IMR-90 (cell line): Measurements from ENCODE around the gene RNF182. TPM values are rescaled to one million over a fixed set of nuclear protein-coding genes. Genes with fewer than 3 reads are reported as not detected.
A peak's percentile ranks its signal among the peaks of the same experiment; 100 is the strongest.

Experiments
- ATAC-seq: fragments of 200-7000 bp; cut with Tn5 transposase; 2 replicates; pipeline ENCODE4 v1.9.1; 2020; ENCODE audit warnings: low read depth, mild to moderate bottlenecking, moderate library complexity
- BruUV-seq: library from RNA; stranded (reverse); fragments of 400-500 nt; replicated peaks from 2 replicates; lab custom pipeline; 2021; lab: Mats Ljungman, UMichigan
- CTCF ChIA-PET: fragments of 300-600 bp; formaldehyde crosslinking; extraction: SDS; loops from one replicate; lab custom pipeline; 2021; ENCODE audit warnings: antibody characterized with exemption; lab: Yijun Ruan, JAX
- POLR2A ChIA-PET: fragments of 300-600 bp; sonication (Branson Sonifier 250); formaldehyde crosslinking; loops from one replicate; lab custom pipeline; 2022; ENCODE audit warnings: antibody characterized with exemption; ENCODE audit not compliant: unreplicated experiment; lab: Charles Lee
- DNase-seq: peaks from one replicate; pipeline ENCODE4 v3.0.0; 2013
- H2AFZ ChIP-seq: replicated peaks from 2 replicates; pipeline ENCODE3; 2013; ENCODE audit warnings: low read length, mild to moderate bottlenecking; ENCODE audit not compliant: poor library complexity
- H2AK5ac ChIP-seq: 2 replicates; pipeline ENCODE4 v1.6.1; 2013; ENCODE audit warnings: low read depth, low read length, inconsistent platforms
- H2AK9ac ChIP-seq: replicated peaks from 2 replicates; pipeline ENCODE3; 2013; ENCODE audit warnings: mild to moderate bottlenecking, low read depth, low read length, moderate library complexity; ENCODE audit not compliant: poor library complexity
- H2BK120ac ChIP-seq: 2 replicates; pipeline ENCODE4 v1.6.1; 2013; ENCODE audit warnings: low read depth, low read length, inconsistent platforms
- H2BK15ac ChIP-seq: 3 replicates; pipeline ENCODE4 v1.6.1; 2013; ENCODE audit warnings: low read depth, low read length, inconsistent platforms
- H2BK20ac ChIP-seq: 2 replicates; pipeline ENCODE4 v1.6.1; 2013; ENCODE audit warnings: low read depth, mild to moderate bottlenecking, inconsistent platforms, low read length, moderate library complexity
- H2BK5ac ChIP-seq: 2 replicates; pipeline ENCODE4 v1.6.1; 2013; ENCODE audit warnings: mild to moderate bottlenecking, low read depth, low read length, inconsistent platforms; ENCODE audit not compliant: poor library complexity, severe bottlenecking
- H3K14ac ChIP-seq: replicated peaks from 2 replicates; pipeline ENCODE4 v1.6.1; 2013; ENCODE audit warnings: low read depth, low read length, inconsistent platforms
- H3K18ac ChIP-seq: 2 replicates; pipeline ENCODE4 v1.6.1; 2013; ENCODE audit warnings: low read depth, low read length, control low read depth
- H3K23ac ChIP-seq: 2 replicates; pipeline ENCODE4 v1.6.1; 2013; ENCODE audit warnings: low read depth, low read length, inconsistent platforms
- H3K27ac ChIP-seq: 2 replicates; pipeline ENCODE4 v1.5.1; 2013; ENCODE audit warnings: mild to moderate bottlenecking, control low read depth, low read length; ENCODE audit not compliant: insufficient read depth
- H3K27me3 ChIP-seq: 2 replicates; pipeline ENCODE4 v1.6.1; 2013; ENCODE audit warnings: low read length; ENCODE audit not compliant: control insufficient read depth, insufficient read depth
- H3K36me3 ChIP-seq: 2 replicates; pipeline ENCODE4 v1.6.1; 2013; ENCODE audit warnings: low read length, mixed read lengths; ENCODE audit not compliant: control insufficient read depth, insufficient read depth
- H3K4ac ChIP-seq: 2 replicates; pipeline ENCODE4 v1.6.1; 2013; ENCODE audit warnings: low read depth, low read length, inconsistent platforms
- H3K4me1 ChIP-seq: 2 replicates; pipeline ENCODE4 v1.6.1; 2013; ENCODE audit warnings: low read length, mixed read lengths; ENCODE audit not compliant: control insufficient read depth, insufficient read depth
- H3K4me2 ChIP-seq: 2 replicates; pipeline ENCODE4 v1.6.1; 2013; ENCODE audit warnings: low read depth, mild to moderate bottlenecking, control low read depth, low read length, moderate library complexity
- H3K4me3 ChIP-seq: 2 replicates; pipeline ENCODE4 v1.5.1; 2013; ENCODE audit warnings: low read depth, mild to moderate bottlenecking, control low read depth, low read length, moderate library complexity; ENCODE audit not compliant: insufficient read depth
- H3K56ac ChIP-seq: 2 replicates; pipeline ENCODE4 v1.6.1; 2013; ENCODE audit warnings: low read length, inconsistent platforms; ENCODE audit not compliant: insufficient read depth; ENCODE audit errors: extremely low read depth
- H3K79me1 ChIP-seq, 2 experiments: 2 replicates each; pipeline ENCODE4 v1.6.1; 2013; ENCODE audit warnings: low read length in 2 of 2, inconsistent platforms in 1 of 2, low read depth in 1 of 2
- H3K9ac ChIP-seq: 2 replicates; pipeline ENCODE4 v1.6.1; 2013; ENCODE audit warnings: low read depth, low read length, control low read depth
- H3K9me1 ChIP-seq: 2 replicates; pipeline ENCODE4 v1.6.1; 2013; ENCODE audit warnings: low read length, inconsistent platforms; ENCODE audit not compliant: insufficient read depth
- H3K9me3 ChIP-seq: 2 replicates; pipeline ENCODE4 v1.6.1; 2013; ENCODE audit warnings: low read length; ENCODE audit not compliant: control insufficient read depth, insufficient read depth
- H4K20me1 ChIP-seq: 2 replicates; pipeline ENCODE4 v1.6.1; 2013; ENCODE audit warnings: low read length, inconsistent platforms; ENCODE audit not compliant: insufficient read depth
- H4K5ac ChIP-seq: 2 replicates; pipeline ENCODE4 v1.6.1; 2013; ENCODE audit warnings: mild to moderate bottlenecking, low read depth, low read length, control low read depth
- H4K8ac ChIP-seq, 2 experiments: 2 replicates each; pipeline ENCODE4 v1.6.1; 2013; ENCODE audit warnings: low read depth in 2 of 2, low read length in 2 of 2, control low read depth in 1 of 2, inconsistent platforms in 1 of 2
- H4K91ac ChIP-seq: 2 replicates; pipeline ENCODE4 v1.6.1; 2013; ENCODE audit warnings: low read depth, low read length, inconsistent platforms; ENCODE audit not compliant: insufficient read depth
- CEBPB ChIP-seq: IDR thresholded peaks from 2 replicates; pipeline ENCODE4 v1.6.1; 2012; ENCODE audit warnings: low read depth, low read length, improper control_type of control experiment
- ELK1 ChIP-seq: fragments of 150-350 bp; IDR thresholded peaks from 2 replicates; pipeline ENCODE4 v1.6.1; 2016; ENCODE audit warnings: low read depth, mild to moderate bottlenecking, low read length, moderate library complexity, borderline replicate concordance
- NFE2L2 ChIP-seq: fragments of 150-350 bp; IDR thresholded peaks from 2 replicates; pipeline ENCODE4 v1.6.1; 2016; ENCODE audit warnings: low read depth, mild to moderate bottlenecking, low read length
- RCOR1 ChIP-seq: IDR thresholded peaks from 2 replicates; pipeline ENCODE4 v1.6.1; 2012; ENCODE audit warnings: mild to moderate bottlenecking, low read length, improper control_type of control experiment; ENCODE audit not compliant: insufficient replicate concordance
- RFX5 ChIP-seq: IDR thresholded peaks from 2 replicates; pipeline ENCODE4 v1.8.0; 2012; ENCODE audit warnings: low read depth, mild to moderate bottlenecking, low read length, moderate library complexity
- WGBS, 2 experiments: methylation state at CpG; one replicate each; pipeline versions ENCODE4 v1.1.5 to v1.1.7; 2013; ENCODE audit warnings: missing lambda C conversion rate in 2 of 2; ENCODE audit not compliant: insufficient read length in 1 of 2; ENCODE audit errors: extremely low coverage in 2 of 2; 5-methylcytosine and 5-hydroxymethylcytosine counted together
- dilution Hi-C: fragments of 300-500 bp; cut with HindIII; formaldehyde crosslinking; loops from one replicate; pipeline ENCODE4 v1.14.3; 2018; ENCODE audit warnings: low sequenced_read_pairs; ENCODE audit not compliant: unreplicated experiment
- in situ Hi-C: fragments of 300-500 bp; cut with MboI; formaldehyde crosslinking; loops from 3 replicates; pipeline ENCODE4 v1.14.3; 2019; ENCODE audit warnings: low sequenced_read_pairs, inconsistent platforms, mixed read lengths
- intact Hi-C: fragments of 100-400 bp; cut with micrococcal nuclease; formaldehyde crosslinking; loops from 2 replicates; pipeline ENCODE4 v1.10.0; 2022
- polyA plus RNA-seq, 3 experiments: library from polyadenylated mRNA; depleted of rRNA; stranded (reverse); fragments of >200 nt; gene quantifications; 2 replicates each; pipeline ENCODE4 v1.2.3, GENCODE V29; 2012; ENCODE audit warnings: low replicate concordance in 1 of 3
- total RNA-seq: library from RNA; depleted of rRNA; stranded (reverse); fragments of >200 nt; gene quantifications from 2 replicates; pipeline ENCODE4 v1.2.3, GENCODE V29; 2012
- TF ChIP-seq, protein P1 (sequence below): fragments of 150-350 bp; IDR thresholded peaks from 2 replicates; pipeline ENCODE4 v1.6.1; 2017; ENCODE audit warnings: mild to moderate bottlenecking, antibody characterized with exemption, low read length, low read depth

The RNF182 gene
- total and polyA plus RNA-seq, 2 of the 4 experiments (the other 2 are of a cell fraction), result 4.1 to 9.1 TPM

- no peaks in the 10 kb centered on the region for H3K9me1 ChIP-seq
These were observed 14.3 kb upstream of the RNF182 start for GRCh38 chr6:13910443-13910842.

More at GRCh38 chr6:13910443-13910842, 14.3 kb upstream of the RNF182 start:
- H3K36me3 ChIP-seq, result no peaks in the 10 kb centered on the region
- no peak overlapping the region for H3K23ac ChIP-seq
- H2BK15ac ChIP-seq, result no peak overlapping the region
- dilution Hi-C loops, result no loop called here
- peaks cover 3% of the 10 kb centered on the region for H3K27me3 ChIP-seq
- H2BK120ac ChIP-seq, result no peak overlapping the region
- no peak overlapping the region for H3K14ac ChIP-seq
- H3K4ac ChIP-seq, result no peak overlapping the region
- H3K18ac ChIP-seq, result no peak overlapping the region
- H3K4me1 ChIP-seq, result no peaks in the 10 kb centered on the region; the same call in 1 of the 2 replicates
- TF ChIP-seq, protein P1, sequence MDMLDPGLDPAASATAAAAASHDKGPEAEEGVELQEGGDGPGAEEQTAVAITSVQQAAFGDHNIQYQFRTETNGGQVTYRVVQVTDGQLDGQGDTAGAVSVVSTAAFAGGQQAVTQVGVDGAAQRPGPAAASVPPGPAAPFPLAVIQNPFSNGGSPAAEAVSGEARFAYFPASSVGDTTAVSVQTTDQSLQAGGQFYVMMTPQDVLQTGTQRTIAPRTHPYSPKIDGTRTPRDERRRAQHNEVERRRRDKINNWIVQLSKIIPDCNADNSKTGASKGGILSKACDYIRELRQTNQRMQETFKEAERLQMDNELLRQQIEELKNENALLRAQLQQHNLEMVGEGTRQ, result no peak
- TF ChIP-seq RCOR1 (no peak), RFX5 (peak; percentile 59; the same call in 1 of the 2 replicates), CEBPB (no peak), ELK1 (no peak), NFE2L2 (no peak)
- H4K20me1 ChIP-seq, result no peaks in the 10 kb centered on the region
- in situ Hi-C loops, result loop anchor here (5.0 to 25.0 kb wide), 2 partner anchors 152 to 1477 kb away; no protein-coding TSS in a partner anchor
- ChIA-PET POLR2A (no interaction called here), CTCF (interaction anchor here (0.7 to 7.5 kb wide), 4 partner anchors 12 to 235 kb away, joined by 3 to 88 read pairs (median 7); no protein-coding TSS in a partner anchor)
- H4K5ac ChIP-seq, result no peak overlapping the region
- H4K8ac ChIP-seq, result no peak overlapping the region
- no peaks in the 10 kb centered on the region for H3K79me1 ChIP-seq
- ATAC-seq (no peak), DNase-seq (no peak)
- intact Hi-C loops, result no loop called here
- no TSS peak for BruUV-seq
- no peak overlapping the region for H2AFZ ChIP-seq
- no peaks in the 10 kb centered on the region for H3K9me3 ChIP-seq
- WGBS, 2 experiments, result no CpG with 5 or more reads among the region's 2 CpGs
- H2BK20ac ChIP-seq, result no peak overlapping the region
- H2AK9ac ChIP-seq, result no peak overlapping the region
- no peak overlapping the region for H3K27ac ChIP-seq
- no peak overlapping the region for H4K91ac ChIP-seq
- H2BK5ac ChIP-seq, result no peak overlapping the region
- H3K9ac ChIP-seq, result no peak overlapping the region
- H3K4me2 ChIP-seq, result no peak overlapping the region
- no peak overlapping the region for H3K56ac ChIP-seq
- H2AK5ac ChIP-seq, result no peak overlapping the region
- H3K4me3 ChIP-seq, result no peak overlapping the region
